CD14-positive monocyte (primary cell): ENCODE measurements around the gene STK39. TPM values are rescaled to one million over a fixed set of nuclear protein-coding genes. Genes with fewer than 3 reads are reported as not detected.

Experiments used
- DNase-seq, 3 donors: peaks; one replicate each; pipeline ENCODE4 v3.0.0-alpha.2; 2011 to 2022
- H2AFZ ChIP-seq: 2 replicates; pipeline ENCODE4 v1.6.0; 2012; ENCODE audit warnings: mild to moderate bottlenecking, low read depth, low read length, inconsistent platforms; ENCODE audit not compliant: insufficient read depth, poor library complexity, severe bottlenecking
- H3K27ac ChIP-seq, 2 donors: 1 replicate in 1 of 2; 2 replicates in 1 of 2; pipeline ENCODE4 v1.5.1; 2012 to 2013; ENCODE audit warnings: low read length in 2 of 2, control low read depth in 1 of 2, inconsistent platforms in 1 of 2, low read depth in 1 of 2, mild to moderate bottlenecking in 1 of 2
- H3K27me3 ChIP-seq, 2 donors: one replicate each; pipeline versions ENCODE4 v1.6.0 to v1.6.1; 2011 to 2013; ENCODE audit warnings: low read length in 2 of 2; ENCODE audit not compliant: control insufficient read depth in 2 of 2, insufficient read depth in 2 of 2
- H3K36me3 ChIP-seq, 2 donors: replicated peaks in 1 of 2; 1 replicate in 1 of 2; 2 replicates in 1 of 2; pipeline versions ENCODE4 v1.5.1 to v1.6.1; 2012 to 2013; ENCODE audit warnings: low read length in 2 of 2, control low read depth in 1 of 2, inconsistent platforms in 1 of 2, mild to moderate bottlenecking in 1 of 2; ENCODE audit not compliant: insufficient read depth in 2 of 2, control insufficient read depth in 1 of 2
- H3K4me1 ChIP-seq, 2 donors: 1 replicate in 1 of 2; 2 replicates in 1 of 2; pipeline versions ENCODE4 v1.5.1 to v1.6.1; 2012 to 2013; ENCODE audit warnings: low read length in 2 of 2, control low read depth in 1 of 2, inconsistent platforms in 1 of 2, mild to moderate bottlenecking in 1 of 2, moderate library complexity in 1 of 2; ENCODE audit not compliant: insufficient read depth in 2 of 2, control insufficient read depth in 1 of 2
- H3K4me2 ChIP-seq: replicated peaks from 2 replicates; pipeline ENCODE3; 2012; ENCODE audit warnings: low read length, moderate library complexity, mild to moderate bottlenecking; ENCODE audit not compliant: poor library complexity, severe bottlenecking; ENCODE audit errors: extremely low read depth
- H3K4me3 ChIP-seq, 3 experiments: fragments of 200-600 bp in 1 of 3; sonication (generic) in 1 of 3; replicated peaks in 1 of 3; 1 replicate in 2 of 3; 2 replicates in 1 of 3; pipeline ENCODE4 v1.5.1; 2011 to 2013; ENCODE audit warnings: low read length in 3 of 3, mild to moderate bottlenecking in 3 of 3, control low read depth in 2 of 3, low read depth in 2 of 3, inconsistent platforms in 1 of 3, moderate library complexity in 1 of 3
- H3K79me2 ChIP-seq: 2 replicates; pipeline ENCODE4 v1.6.0; 2012; ENCODE audit warnings: mild to moderate bottlenecking, control low read depth, inconsistent platforms, low read length, moderate library complexity; ENCODE audit not compliant: insufficient read depth
- H3K9ac ChIP-seq: 2 replicates; pipeline ENCODE4 v1.6.0; 2017; ENCODE audit warnings: low read length, mild to moderate bottlenecking; ENCODE audit not compliant: insufficient read depth, poor library complexity, severe bottlenecking
- H3K9me3 ChIP-seq, 2 donors: replicated peaks in 1 of 2; 1 replicate in 1 of 2; 2 replicates in 1 of 2; pipeline versions ENCODE4 v1.5.1 to v1.6.1; 2012 to 2013; ENCODE audit warnings: low read length in 2 of 2, control low read depth in 1 of 2; ENCODE audit not compliant: control insufficient read depth in 1 of 2, insufficient read depth in 1 of 2
- H4K20me1 ChIP-seq: 2 replicates; pipeline ENCODE4 v1.6.0; 2012; ENCODE audit warnings: mild to moderate bottlenecking, low read length, control low read depth, moderate library complexity; ENCODE audit not compliant: insufficient read depth
- H3K27ac Mint-ChIP-seq, 7 donors: one replicate each; pipeline ENCODE4 v1.8.0; 2020; ENCODE audit warnings: mild to moderate bottlenecking in 7 of 7, mixed read lengths in 7 of 7, moderate library complexity in 6 of 7, inconsistent platforms in 2 of 7
- H3K27me3 Mint-ChIP-seq, 3 donors: one replicate each; pipeline ENCODE4 v1.8.0; 2021 to 2022; ENCODE audit warnings: low read depth in 3 of 3, mild to moderate bottlenecking in 3 of 3, mixed read lengths in 3 of 3, moderate library complexity in 3 of 3, inconsistent platforms in 1 of 3
- H3K36me3 Mint-ChIP-seq, 2 donors: one replicate each; pipeline ENCODE4 v1.8.0; 2020; ENCODE audit warnings: mixed read lengths in 2 of 2, inconsistent platforms in 1 of 2, mild to moderate bottlenecking in 1 of 2
- H3K4me1 Mint-ChIP-seq: one replicate; pipeline ENCODE4 v1.8.0; 2020; ENCODE audit warnings: mild to moderate bottlenecking, mixed read lengths
- H3K4me3 Mint-ChIP-seq, 2 donors: one replicate each; pipeline ENCODE4 v1.8.0; 2020; ENCODE audit warnings: mild to moderate bottlenecking in 2 of 2, mixed read lengths in 2 of 2, moderate library complexity in 1 of 2
- H3K9me3 Mint-ChIP-seq, 7 donors: one replicate each; pipeline ENCODE4 v1.8.0; 2020 to 2022; ENCODE audit warnings: mixed read lengths in 7 of 7, mild to moderate bottlenecking in 6 of 7, moderate library complexity in 6 of 7, inconsistent platforms in 2 of 7
- CTCF ChIP-seq: fragments of 200-600 bp; IDR thresholded peaks from one replicate; pipeline ENCODE4 v1.8.0; 2022; ENCODE audit warnings: antibody characterized with exemption, mild to moderate bottlenecking
- WGBS: methylation state at CpG from one replicate; pipeline ENCODE4 v1.1.5; 2013; ENCODE audit warnings: missing lambda C conversion rate; ENCODE audit not compliant: insufficient coverage; 5-methylcytosine and 5-hydroxymethylcytosine counted together
- intact Hi-C, 2 donors: fragments of 100-400 bp; cut with micrococcal nuclease; formaldehyde crosslinking; loops; one replicate each; pipeline versions ENCODE4 v1.15.0 to v1.15.1; 2023
- polyA plus RNA-seq, 3 donors: library from polyadenylated mRNA; depleted of rRNA in 1 of 3; unstranded in 2 of 3; stranded (reverse) in 1 of 3; fragments of 300-500 nt in 2 of 3; fragments of >200 nt in 1 of 3; fragmentation: Illumina TruSeq in 2 of 3; gene quantifications; 1 replicate in 2 of 3; 2 replicates in 1 of 3; pipeline ENCODE4 v1.2.3, GENCODE V29; 2012 to 2021

STK39 gene
- polyA plus RNA-seq, 3 donors: 1.2 to 2.7 (median 2.6) TPM

GRCh38 chr2:168233726-168234406 is 13.5 kb downstream of the STK39 start:
- Mint-ChIP-seq H3K27ac (no peak overlapping the region), H3K9me3 (peaks cover 0 to 10% (median 4%) of the 10 kb centered on the region in 7 donors), H3K27me3 (no peaks in the 10 kb centered on the region), H3K36me3 (peaks cover 22 to 25% of the 10 kb centered on the region in 2 donors), H3K4me3 (no peak overlapping the region), H3K4me1 (peaks cover 16% of the 10 kb centered on the region)
- Histone ChIP-seq H2AFZ (no peak overlapping the region), H3K36me3 (peaks cover 0 to 21% of the 10 kb centered on the region in 2 donors), H3K79me2 (peaks cover 45% of the 10 kb centered on the region), H3K9ac (no peak overlapping the region), H3K4me2 (no peak overlapping the region), H4K20me1 (peaks cover 17% of the 10 kb centered on the region), H3K4me1 (no peaks in the 10 kb centered on the region), H3K9me3 (peaks cover 0 to 6% of the 10 kb centered on the region in 2 donors), H3K27me3 (no peaks in the 10 kb centered on the region), H3K27ac (no peak overlapping the region), H3K4me3 (no peak overlapping the region)
- no peak for DNase-seq
- intact Hi-C loops: no loop called here
- no peak for TF ChIP-seq CTCF
- no CpG with 5 or more reads among the region's 5 CpGs for WGBS

- Histone ChIP-seq H3K9ac (no peak overlapping the region), H3K79me2 (peaks cover 42% of the 10 kb centered on the region), H3K36me3 (peaks cover 0 to 21% of the 10 kb centered on the region in 2 donors), H4K20me1 (peaks cover 14% of the 10 kb centered on the region), H2AFZ (no peak overlapping the region), H3K27ac (no peak overlapping the region), H3K4me3 (no peak overlapping the region), H3K9me3 (peaks cover 0 to 6% of the 10 kb centered on the region in 2 donors), H3K4me1 (no peaks in the 10 kb centered on the region), H3K4me2 (no peak overlapping the region), H3K27me3 (no peaks in the 10 kb centered on the region)
- intact Hi-C loops: no loop called here
- WGBS: no CpG with 5 or more reads among the region's 2 CpGs
- DNase-seq: no peak
- Mint-ChIP-seq H3K4me1 (peaks cover 14% of the 10 kb centered on the region), H3K9me3 (peaks cover 0 to 10% (median 4%) of the 10 kb centered on the region in 7 donors), H3K27me3 (no peaks in the 10 kb centered on the region), H3K27ac (peak overlapping the region in 1 of 7 donors; percentile 39), H3K4me3 (no peak overlapping the region), H3K36me3 (peaks cover 22 to 25% of the 10 kb centered on the region in 2 donors)
- no peak for TF ChIP-seq CTCF
Observed at GRCh38 chr2:168233166-168233565, 14.2 kb downstream of the STK39 start.
